Choroid plexus epithelial cell (primary cell): Measurements from ENCODE around the gene CLIP1.
"Not testable (repeated sequence)": the region's sequence is repeated elsewhere in the genome, so short reads cannot be mapped to it uniquely, and the experiment has no call there.

ENCODE experiments used
- DNase-seq: peaks from one replicate; pipeline ENCODE4 v3.0.0-alpha.2; 2010; ENCODE audit warnings: low read depth
- H3K4me3 ChIP-seq: 2 replicates; pipeline ENCODE4 v1.5.1; 2011; ENCODE audit warnings: low read depth, mild to moderate bottlenecking, control low read depth, low read length, moderate library complexity
- CTCF ChIP-seq: conservative IDR thresholded peaks from 2 replicates; pipeline ENCODE4 v1.5.1; 2011; ENCODE audit warnings: low read depth, mild to moderate bottlenecking, control low read depth, inconsistent platforms, low read length, moderate library complexity

Gene CLIP1

DNA sequence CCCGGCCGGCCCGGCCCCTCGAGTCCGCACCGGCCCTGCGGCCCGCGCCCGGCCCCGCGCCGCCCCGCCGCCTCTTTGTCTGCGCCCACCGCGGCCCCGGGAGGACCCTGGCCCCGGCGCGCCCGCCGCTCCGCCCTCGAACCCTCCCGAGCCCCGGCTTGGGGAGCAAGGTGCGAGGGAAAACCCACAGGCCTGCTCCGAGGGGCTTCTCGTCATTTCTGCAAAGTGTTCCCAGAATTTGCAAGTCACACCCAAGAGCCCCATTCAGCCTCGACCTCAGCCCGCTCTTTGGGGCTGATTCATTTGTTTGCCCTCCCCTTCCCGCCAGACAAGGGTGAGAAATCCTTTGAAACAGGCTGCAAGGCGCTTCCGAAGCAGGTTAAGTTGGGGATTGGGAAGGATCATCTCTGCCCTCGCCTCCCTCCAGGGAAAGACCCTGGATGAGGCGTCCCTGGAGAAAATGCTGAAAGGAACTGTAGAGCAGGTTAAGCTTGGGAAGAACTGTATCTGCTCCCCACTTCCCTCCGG is 325 bp upstream of the CLIP1 start:
- peak overlapping the region; percentile 67 for H3K4me3 ChIP-seq
- peak; percentile 50 for DNase-seq

DNA sequence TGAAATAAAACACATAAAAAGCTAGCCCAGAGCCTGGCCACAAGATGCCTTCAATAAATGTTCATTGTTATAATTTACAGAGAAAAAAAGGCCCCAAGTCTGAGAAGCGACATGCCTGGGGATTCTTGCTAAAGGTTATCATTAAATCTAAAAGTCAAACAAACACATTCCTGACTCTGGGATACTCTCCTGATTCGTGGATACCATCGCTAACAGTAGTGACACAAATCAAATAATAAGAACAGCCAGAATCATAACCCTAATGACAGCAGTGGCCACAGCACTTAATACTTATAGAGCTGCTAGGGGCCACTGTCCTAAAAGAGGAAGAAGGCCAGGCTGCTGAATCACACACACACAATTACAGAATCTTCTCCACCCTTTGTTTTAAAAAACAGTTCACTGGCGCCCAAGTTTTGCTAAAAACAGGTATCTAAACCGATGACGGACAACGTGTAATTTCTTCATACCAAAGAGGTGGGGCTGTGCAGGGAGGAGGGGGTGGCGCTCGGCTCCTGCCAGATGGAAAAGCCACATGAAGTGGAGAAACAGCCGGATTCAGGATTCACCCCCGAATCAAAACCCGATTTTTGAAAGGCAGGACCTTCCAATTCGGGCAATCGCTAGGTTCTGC is 1.2 kb downstream of the CLIP1 start:
- peak overlapping the region; percentile 67 for H3K4me3 ChIP-seq
- TF ChIP-seq CTCF = no peak
- peak; percentile 62 for DNase-seq

More for the DNA sequence above, 325 bp upstream of the CLIP1 start:
- no peak for TF ChIP-seq CTCF

DNA sequence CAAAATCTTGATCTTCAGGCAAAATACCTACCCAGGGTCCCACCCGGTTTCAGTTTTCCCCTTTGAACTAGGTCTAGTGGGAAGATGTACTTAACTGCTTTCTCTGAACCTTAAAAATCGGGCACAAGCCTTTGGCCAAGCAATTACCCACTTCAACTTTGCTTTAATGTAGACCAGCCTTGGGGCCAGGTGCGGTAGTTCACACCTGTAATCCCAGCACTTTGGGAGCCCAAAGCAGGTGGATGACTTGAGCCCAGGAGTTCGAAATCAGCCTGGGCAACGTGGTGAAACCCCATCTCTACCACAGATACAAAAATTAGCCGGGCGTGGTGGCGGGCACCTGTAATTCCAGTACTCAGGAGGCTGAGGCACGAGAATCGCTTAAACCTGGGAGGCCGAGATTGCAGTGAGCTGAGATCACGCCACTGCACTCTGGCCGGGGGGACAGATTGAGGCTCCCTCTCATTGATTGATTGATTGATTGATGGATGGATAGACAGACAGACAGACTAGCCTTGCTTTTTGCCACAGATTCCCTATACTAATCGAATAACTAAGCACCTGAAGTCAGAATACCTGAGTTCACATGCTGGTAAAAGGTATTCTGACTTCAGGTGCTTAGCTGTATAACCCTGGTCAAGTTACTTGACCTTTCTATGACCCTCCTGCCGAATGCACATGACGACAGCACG is 1.9 kb downstream of the CLIP1 start:
- DNase-seq = no peak
- TF ChIP-seq CTCF = no peak
- peak overlapping the region; percentile 67 for H3K4me3 ChIP-seq

DNA sequence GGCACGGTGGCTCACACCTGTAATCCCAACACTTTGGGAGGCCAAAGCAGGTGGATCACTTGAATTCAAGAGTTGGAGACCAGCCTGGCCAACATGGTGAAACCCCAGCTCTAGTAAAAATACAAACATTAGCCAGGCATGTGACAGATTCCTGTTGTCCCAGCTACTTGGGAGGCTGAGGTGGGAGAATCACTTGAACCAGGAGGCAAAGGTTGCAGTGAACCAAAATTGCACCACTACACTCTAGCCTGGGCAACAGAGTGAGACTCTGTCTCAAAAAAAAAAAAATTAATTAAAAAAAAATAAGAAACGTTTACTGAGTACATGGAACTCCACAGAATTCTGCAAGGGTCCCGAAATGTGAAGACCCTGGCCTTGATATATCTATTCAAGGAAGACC is 3.4 kb downstream of the CLIP1 start:
- not testable (repeated sequence) for DNase-seq, H3K4me3 ChIP-seq

DNA sequence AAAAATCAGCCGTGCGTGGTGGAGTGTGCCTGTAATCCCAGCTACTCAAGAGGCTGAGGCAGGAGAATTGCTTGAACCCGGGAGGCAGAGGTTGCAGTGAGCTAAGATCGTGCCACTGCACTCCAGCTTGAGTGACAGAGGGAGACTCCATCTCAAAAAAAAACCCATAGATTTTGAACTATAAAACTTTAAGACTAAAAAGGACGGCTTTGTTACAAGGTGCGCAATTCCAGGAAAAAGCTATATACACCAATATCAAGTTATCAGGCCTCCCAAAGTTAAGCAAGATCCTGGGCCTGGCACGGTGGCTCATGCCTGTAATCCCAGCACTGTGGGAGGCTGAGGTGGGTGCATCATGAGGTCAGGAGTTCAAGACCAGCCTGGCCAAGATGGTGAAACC is 6.8 kb downstream of the CLIP1 start:
- H3K4me3 ChIP-seq, DNase-seq: not testable (repeated sequence)

DNA sequence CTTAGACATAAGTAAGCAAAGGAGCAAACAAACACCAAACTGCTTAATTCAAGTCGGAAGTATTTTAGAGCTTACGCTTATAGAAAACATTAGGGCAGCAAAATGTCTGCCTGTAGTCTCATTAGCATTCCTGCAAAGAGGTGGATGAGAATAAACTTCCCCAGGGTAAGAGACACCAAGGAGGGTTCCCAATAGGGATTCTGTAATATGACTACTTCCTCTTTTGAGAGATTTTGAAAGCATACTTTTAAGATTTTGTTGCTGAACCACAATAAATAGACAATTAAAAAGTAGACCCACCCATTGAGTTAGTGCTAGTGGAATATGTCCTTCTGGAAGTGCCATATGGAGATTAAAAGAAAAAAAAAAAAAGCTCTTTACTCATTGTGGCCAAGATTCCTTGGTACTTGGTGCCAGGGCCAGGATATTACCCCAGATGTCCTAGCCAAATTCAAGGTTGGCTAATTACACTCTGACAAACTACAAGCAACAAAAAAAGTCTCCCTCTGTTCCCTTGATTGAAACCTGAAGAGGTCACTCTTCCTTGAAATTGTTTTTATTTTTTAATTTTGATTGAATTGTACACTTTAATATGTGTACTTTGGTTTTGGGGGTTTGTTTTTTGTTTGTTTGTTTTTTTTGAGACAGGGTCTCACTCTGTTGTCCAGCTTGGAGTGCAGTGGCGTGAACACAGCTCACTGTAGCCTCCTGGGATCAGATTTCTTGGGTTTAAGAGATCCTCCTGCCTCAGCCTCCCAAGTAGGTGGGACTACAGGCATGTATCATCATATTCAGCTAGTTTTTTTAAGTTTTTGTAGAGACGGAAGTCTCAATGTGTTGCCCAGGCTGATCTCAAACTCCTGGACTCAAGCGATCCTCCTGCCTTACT is 8.7 kb downstream of the CLIP1 start:
- DNase-seq = no peak
- TF ChIP-seq CTCF = no peak
- no peak overlapping the region for H3K4me3 ChIP-seq

DNA sequence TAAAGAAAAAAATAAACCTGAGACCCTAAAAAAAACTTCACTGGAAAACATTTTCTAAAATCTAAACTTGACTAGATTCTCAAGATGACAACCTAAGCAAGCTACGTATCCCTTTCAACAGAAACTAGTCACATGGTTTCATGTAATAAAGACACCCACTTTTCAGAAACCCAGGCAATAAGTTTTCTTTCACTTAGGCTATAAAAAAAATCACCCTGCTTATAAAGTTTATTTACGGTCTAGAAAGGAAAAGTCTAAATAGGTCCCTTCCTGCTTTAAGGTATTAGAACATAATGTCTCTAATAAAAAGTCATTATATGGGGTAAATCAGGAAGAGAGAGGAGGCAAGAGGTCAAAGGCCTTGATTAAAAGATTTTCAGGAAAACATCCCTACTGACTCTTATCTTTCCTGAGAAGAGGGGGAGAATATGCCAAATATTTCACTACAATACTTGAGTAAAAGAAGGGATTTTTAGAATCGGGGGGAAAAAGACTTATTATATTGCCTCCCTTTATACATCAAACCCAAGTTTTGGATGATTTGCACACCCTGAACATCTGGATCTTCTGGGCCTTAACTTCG is 9.5 kb downstream of the CLIP1 start:
- DNase-seq = peak; percentile 36
- no peak for TF ChIP-seq CTCF
- H3K4me3 ChIP-seq = no peak overlapping the region
